ENCODE data around the gene HSPBP1. TPM values are rescaled to one million over a fixed set of nuclear protein-coding genes. Genes with fewer than 3 reads are reported as not detected.
A peak's percentile ranks its signal among the peaks of the same experiment; 100 is the strongest.

HSPBP1 gene
- total and polyA plus RNA-seq, 9 of the 15 experiments (the other 6 are each of a cell fraction or from before 2014, with no cell fraction given): 0.83 to 81.3 (median 21.8) TPM

DNA sequence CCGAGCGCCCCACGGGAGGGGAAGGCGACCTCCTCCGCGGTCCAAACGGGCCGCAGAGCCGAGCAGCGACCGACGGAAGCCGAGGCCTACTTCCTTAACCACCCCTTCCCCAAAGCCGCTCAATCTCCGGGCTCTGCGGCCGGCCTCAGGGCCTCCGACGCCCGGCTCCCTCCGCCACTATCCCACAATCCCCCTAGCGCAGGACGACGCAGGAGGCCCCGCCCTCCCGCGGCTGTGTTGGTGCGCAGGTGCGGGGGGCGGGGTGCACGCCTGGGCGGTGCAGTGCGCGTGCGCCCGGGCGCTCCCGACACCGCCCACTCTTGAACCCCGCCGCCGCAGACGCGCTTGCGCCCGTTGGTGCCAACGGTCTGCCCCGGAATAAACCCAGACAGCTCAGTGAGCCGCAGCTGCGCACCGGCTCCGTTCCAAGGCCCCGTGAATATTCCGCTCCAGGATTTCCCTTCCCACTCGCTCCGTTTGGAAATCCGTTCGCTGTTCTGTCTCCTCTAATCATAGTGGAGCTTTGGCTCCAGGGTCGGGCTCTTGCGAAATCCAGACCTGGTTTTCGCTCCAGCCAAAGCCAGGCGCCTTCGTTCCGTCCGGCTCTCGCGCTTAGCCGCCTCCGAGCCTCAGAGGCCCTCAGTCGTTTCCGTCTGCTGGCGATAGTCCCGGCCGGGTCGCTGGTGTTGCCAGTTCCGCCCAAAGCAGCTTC, 20.9 kb downstream of the HSPBP1 start, which contains the start of gene PPP6R1 (continued):
- TF ChIP-seq ETS1 (conservative IDR thresholded peaks at IDR 0.05; ENCODE audit: control insufficient read depth, low read depth, low read length): peak; percentile 53; the same call in 1 of the 2 replicates
- TF ChIP-seq NFIC (IDR thresholded peaks at IDR 0.05): peak; percentile 83
- peak; percentile 85 for TF ChIP-seq RFX5 (IDR thresholded peaks at IDR 0.05; ENCODE audit: low read depth, low read length)
- TF ChIP-seq SPI1 (IDR thresholded peaks at IDR 0.05; ENCODE audit: borderline replicate concordance, low read depth, low read length): peak; percentile 35; the same call in 1 of the 2 replicates
- no peak for TF ChIP-seq BDP1 (IDR thresholded peaks at IDR 0.05; ENCODE audit: insufficient read depth, insufficient read length)
- 0 out of 2 replicates have a peak, but pooled peaks have one; percentile 59 for TF ChIP-seq PTBP1 (IDR thresholded peaks at IDR 0.05; ENCODE audit: low read depth, low read length)
- peak; percentile 89 for TF ChIP-seq TAF9B (IDR thresholded peaks at IDR 0.05; ENCODE audit: partially characterized antibody)
- TF ChIP-seq EGR1 (conservative IDR thresholded peaks at IDR 0.05): peak; percentile 89
- no peak for TF ChIP-seq CHD4 (IDR thresholded peaks at IDR 0.05; ENCODE audit: insufficient read depth, insufficient replicate concordance, low read depth, low read length, poor library complexity, severe bottlenecking)
- TF ChIP-seq NELFE (IDR thresholded peaks at IDR 0.05; ENCODE audit: insufficient read depth, insufficient read length): no peak
- TF ChIP-seq, protein P1, sequence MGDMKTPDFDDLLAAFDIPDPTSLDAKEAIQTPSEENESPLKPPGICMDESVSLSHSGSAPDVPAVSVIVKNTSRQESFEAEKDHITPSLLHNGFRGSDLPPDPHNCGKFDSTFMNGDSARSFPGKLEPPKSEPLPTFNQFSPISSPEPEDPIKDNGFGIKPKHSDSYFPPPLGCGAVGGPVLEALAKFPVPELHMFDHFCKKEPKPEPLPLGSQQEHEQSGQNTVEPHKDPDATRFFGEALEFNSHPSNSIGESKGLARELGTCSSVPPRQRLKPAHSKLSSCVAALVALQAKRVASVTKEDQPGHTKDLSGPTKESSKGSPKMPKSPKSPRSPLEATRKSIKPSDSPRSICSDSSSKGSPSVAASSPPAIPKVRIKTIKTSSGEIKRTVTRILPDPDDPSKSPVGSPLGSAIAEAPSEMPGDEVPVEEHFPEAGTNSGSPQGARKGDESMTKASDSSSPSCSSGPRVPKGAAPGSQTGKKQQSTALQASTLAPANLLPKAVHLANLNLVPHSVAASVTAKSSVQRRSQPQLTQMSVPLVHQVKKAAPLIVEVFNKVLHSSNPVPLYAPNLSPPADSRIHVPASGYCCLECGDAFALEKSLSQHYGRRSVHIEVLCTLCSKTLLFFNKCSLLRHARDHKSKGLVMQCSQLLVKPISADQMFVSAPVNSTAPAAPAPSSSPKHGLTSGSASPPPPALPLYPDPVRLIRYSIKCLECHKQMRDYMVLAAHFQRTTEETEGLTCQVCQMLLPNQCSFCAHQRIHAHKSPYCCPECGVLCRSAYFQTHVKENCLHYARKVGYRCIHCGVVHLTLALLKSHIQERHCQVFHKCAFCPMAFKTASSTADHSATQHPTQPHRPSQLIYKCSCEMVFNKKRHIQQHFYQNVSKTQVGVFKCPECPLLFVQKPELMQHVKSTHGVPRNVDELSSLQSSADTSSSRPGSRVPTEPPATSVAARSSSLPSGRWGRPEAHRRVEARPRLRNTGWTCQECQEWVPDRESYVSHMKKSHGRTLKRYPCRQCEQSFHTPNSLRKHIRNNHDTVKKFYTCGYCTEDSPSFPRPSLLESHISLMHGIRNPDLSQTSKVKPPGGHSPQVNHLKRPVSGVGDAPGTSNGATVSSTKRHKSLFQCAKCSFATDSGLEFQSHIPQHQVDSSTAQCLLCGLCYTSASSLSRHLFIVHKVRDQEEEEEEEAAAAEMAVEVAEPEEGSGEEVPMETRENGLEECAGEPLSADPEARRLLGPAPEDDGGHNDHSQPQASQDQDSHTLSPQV (IDR thresholded peaks at IDR 0.05): no peak; the same call in none of the 2 replicates
- no peak; the same call in 1 of the 2 replicates for TF ChIP-seq ZNF316 (IDR thresholded peaks at IDR 0.05)
- TF ChIP-seq ZNF507 (tag; conservative IDR thresholded peaks at IDR 0.05): no peak
- peak; percentile 99 for TF ChIP-seq ETV1 (tag; conservative IDR thresholded peaks at IDR 0.05; ENCODE audit: low read depth)
- TF ChIP-seq ZNF140 (CRISPR knock-in tag; IDR thresholded peaks at IDR 0.05): no peak
- TF ChIP-seq, protein P2, sequence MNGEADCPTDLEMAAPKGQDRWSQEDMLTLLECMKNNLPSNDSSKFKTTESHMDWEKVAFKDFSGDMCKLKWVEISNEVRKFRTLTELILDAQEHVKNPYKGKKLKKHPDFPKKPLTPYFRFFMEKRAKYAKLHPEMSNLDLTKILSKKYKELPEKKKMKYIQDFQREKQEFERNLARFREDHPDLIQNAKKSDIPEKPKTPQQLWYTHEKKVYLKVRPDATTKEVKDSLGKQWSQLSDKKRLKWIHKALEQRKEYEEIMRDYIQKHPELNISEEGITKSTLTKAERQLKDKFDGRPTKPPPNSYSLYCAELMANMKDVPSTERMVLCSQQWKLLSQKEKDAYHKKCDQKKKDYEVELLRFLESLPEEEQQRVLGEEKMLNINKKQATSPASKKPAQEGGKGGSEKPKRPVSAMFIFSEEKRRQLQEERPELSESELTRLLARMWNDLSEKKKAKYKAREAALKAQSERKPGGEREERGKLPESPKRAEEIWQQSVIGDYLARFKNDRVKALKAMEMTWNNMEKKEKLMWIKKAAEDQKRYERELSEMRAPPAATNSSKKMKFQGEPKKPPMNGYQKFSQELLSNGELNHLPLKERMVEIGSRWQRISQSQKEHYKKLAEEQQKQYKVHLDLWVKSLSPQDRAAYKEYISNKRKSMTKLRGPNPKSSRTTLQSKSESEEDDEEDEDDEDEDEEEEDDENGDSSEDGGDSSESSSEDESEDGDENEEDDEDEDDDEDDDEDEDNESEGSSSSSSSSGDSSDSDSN (IDR thresholded peaks at IDR 0.05; ENCODE audit: borderline replicate concordance in 1 of 2, low read depth in 2 of 2, low read length in 2 of 2): peak; percentile 77 to 88; a peak in 3 of 4 replicates
- TF ChIP-seq IRF1 (CRISPR knock-in tag; IDR thresholded peaks at IDR 0.05; ENCODE audit: borderline replicate concordance): no peak
